Smooth muscle cell of the coronary artery (primary cell): Measurements from ENCODE around the gene CALML6. TPM values are rescaled to one million over a fixed set of nuclear protein-coding genes. Genes with fewer than 3 reads are reported as not detected.

Source experiments
- total RNA-seq: library from RNA; depleted of rRNA; stranded (reverse); fragments of >200 nt; gene quantifications from 2 replicates; pipeline ENCODE4 v1.2.3, GENCODE V29; 2014; ENCODE audit warnings: low replicate concordance

Gene CALML6, protein sequence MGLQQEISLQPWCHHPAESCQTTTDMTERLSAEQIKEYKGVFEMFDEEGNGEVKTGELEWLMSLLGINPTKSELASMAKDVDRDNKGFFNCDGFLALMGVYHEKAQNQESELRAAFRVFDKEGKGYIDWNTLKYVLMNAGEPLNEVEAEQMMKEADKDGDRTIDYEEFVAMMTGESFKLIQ
- total RNA-seq: 0.12 and 0.30 TPM in 2 replicates

DNA sequence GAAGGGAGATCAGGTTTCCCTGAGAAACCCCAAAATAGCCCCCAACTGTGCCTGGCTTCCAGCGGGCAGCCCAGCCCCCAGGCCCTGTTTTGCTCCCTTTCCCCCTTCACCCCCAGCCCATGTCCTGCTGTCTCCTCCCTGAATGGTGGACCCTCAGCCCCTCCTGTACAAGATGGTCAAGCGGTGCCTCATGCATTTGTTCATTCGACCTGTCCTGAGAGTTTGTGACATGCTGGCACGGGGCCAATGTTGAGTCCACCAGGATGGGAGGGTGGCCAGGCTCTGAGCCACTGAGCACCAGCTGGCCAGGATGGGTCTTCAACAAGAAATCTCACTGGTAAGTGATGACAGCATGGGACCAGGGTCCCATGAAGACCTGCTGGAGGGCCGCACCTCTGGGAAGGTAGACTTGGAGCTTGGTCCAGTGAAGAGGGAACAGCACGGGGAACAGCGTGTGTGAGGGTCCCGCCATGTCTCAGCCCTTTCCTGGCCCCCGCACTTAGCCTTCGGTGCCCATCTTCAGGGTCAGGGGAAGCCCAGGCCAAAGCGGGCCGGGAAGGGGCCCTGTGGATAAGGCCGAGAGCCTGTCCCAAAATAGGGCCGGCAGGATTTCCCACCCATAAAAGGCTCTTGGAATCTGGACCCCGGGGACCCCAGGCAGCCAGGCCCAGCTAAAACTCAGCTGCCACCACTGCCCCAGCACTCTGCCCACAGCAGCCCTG is at the start of gene CALML6:
TSS of gene CALML6 (plus strand) at position 290 of the 722 bp plus-strand sequence. CDS start at position 311, 21 bp downstream.

DNA sequence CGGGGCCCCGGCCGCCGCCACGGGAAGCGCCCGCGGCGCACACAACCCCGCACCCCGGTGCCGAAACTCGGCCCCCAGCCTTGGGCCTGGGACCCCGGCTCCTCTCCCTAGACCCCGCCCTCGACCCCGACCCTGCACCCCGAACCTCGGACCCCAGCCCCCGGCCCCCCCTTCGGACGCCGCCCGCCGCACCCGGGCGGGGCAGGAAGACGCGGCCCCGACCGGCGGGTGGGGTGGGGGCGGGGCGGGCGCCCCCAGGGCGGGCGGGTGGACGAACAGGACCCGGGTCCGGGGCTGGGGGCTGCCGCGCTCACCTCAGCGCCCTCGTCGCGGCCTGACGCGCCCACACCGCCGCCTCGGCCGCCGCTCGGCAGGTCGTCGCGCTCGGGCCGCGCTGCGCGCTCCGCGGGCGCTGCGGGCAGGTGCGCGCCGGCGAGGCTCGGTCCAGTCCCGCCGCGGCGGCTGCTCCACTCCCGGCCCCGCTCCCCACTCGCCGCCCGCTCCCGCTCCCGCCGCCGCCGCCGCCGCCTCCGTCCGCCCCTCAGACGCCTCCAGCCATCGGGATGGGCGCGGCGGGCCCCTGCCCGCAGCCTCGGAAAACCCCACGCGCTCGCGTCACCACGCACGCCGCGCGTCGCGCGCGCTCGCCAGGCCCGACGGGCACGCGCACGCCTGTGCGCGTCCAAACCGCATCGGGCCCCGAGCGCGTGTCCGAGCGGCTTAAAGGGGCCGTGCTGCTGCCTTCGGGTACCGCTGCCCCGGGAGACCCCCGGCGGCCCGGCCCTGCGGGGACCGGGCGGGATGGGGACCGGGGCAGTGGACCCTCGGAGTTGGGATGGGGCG is 24.3 kb upstream of the CALML6 start, which contains the start of gene GNB1:
TSS of gene GNB1 (minus strand) at position 582 of the 843 bp plus-strand sequence. CDS start 65,634 bp downstream, outside the sequence.

DNA sequence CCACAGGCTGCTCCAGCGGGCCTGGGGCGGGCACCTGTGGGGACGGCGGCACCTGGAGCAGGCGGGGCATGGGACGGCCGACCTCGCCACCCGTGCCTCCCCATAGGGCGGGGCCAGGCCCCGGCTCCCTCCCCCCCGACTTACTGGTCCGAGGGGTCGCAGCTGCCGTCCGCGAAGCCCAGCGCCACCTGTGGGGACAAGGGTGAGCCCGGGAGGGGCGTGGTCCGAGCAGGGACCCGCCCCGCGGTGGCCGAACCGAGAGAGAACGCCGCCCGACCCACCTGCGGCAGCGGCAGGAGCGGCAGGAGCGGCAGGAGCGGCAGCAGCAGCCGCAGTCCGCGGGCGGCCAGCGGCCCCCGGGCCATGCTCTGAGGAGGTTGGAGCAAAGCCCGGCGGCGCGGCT is 3.8 kb downstream of the CALML6 start, which contains the start of gene TMEM52:
TSS of gene TMEM52 (minus strand) at position 379 of the 403 bp plus-strand sequence. CDS start at position 365, 14 bp downstream.

Other genes with a start within 250 kb of the CALML6 start
- gene SLC35E2B, start 222.5 kb upstream of the CALML6 start, total RNA-seq: 19.3 and 24.9 TPM in 2 replicates
- gene CDK11A, start 190.9 kb upstream of the CALML6 start, total RNA-seq: 7.7 and 11.8 TPM in 2 replicates
- gene NADK, start 136.8 kb upstream of the CALML6 start, total RNA-seq: 30.6 and 32.3 TPM in 2 replicates
- gene GNB1, start 24.2 kb upstream of the CALML6 start, total RNA-seq: 80.9 and 92.6 TPM in 2 replicates
- not detected in 2 replicates for gene TMEM52, start 4.0 kb downstream of the CALML6 start, total RNA-seq
- gene CFAP74, start 88.5 kb downstream of the CALML6 start, total RNA-seq: not detected in 2 replicates
- gene GABRD, start 104.1 kb downstream of the CALML6 start, total RNA-seq: 0.12 TPM in 1 of 2 replicates, not detected in the other
- 0.60 and 9.1 TPM in 2 replicates for gene PRKCZ, start 135.2 kb downstream of the CALML6 start, total RNA-seq